Stomach (tissue), 9 donors: ENCODE measurements around the gene ELAC1. TPM values are rescaled to one million over a fixed set of nuclear protein-coding genes. Genes with fewer than 3 reads are reported as not detected.

Source experiments
- DNase-seq, 2 donors: peaks; one replicate each; pipeline versions ENCODE4 v3.0.0 to v3.0.0-alpha.2; 2013 to 2019
- H3K27ac ChIP-seq, 5 donors: fragments of 200-600 bp in 4 of 5; sonication (generic) in 4 of 5; one replicate each; pipeline ENCODE4 v1.5.1; 2013 to 2019; ENCODE audit warnings: mild to moderate bottlenecking in 1 of 5, moderate library complexity in 1 of 5
- H3K27me3 ChIP-seq, 3 donors: fragments of 200-600 bp; sonication (generic); one replicate each; pipeline ENCODE4 v1.5.1; 2017 to 2019; ENCODE audit warnings: mixed run types in 1 of 3
- H3K36me3 ChIP-seq, 4 donors: fragments of 200-600 bp; sonication (generic); 1 replicate in 3 of 4; 2 replicates in 1 of 4; pipeline ENCODE4 v1.5.1; 2016 to 2019
- H3K4me1 ChIP-seq, 4 donors: fragments of 200-600 bp; sonication (generic); one replicate each; pipeline ENCODE4 v1.5.1; 2016 to 2019
- H3K4me3 ChIP-seq, 4 donors: fragments of 200-600 bp; sonication (generic) in 3 of 4; one replicate each; pipeline ENCODE4 v1.5.1; 2016 to 2019; ENCODE audit warnings: mild to moderate bottlenecking in 1 of 4
- H3K9me3 ChIP-seq, 4 donors: fragments of 200-600 bp; sonication (generic); one replicate each; pipeline ENCODE4 v1.5.1; 2016 to 2019
- EP300 ChIP-seq: sonication (generic); formaldehyde crosslinking; IDR thresholded peaks from one replicate; pipeline ENCODE4 v1.6.1; 2017; ENCODE audit warnings: antibody characterized with exemption
- POLR2A ChIP-seq, 4 donors: fragments of 450-650 bp; IDR thresholded peaks; one replicate each; pipeline ENCODE4 v1.6.1; 2016; ENCODE audit warnings: antibody characterized with exemption in 4 of 4, control low read depth in 2 of 4, mild to moderate bottlenecking in 1 of 4, moderate library complexity in 1 of 4
- POLR2AphosphoS5 ChIP-seq, 3 donors: sonication (generic); formaldehyde crosslinking; IDR thresholded peaks; one replicate each; pipeline ENCODE4 v1.6.1; 2016; ENCODE audit warnings: antibody characterized with exemption in 3 of 3
- WGBS, 5 donors: extraction: QIAGEN DNeasy Blood & Tissue Kit in 3 of 5; methylation state at CpG; one replicate each; pipeline versions ENCODE4 v1.1.5 to v1.1.7; 2013 to 2018; 5-methylcytosine and 5-hydroxymethylcytosine counted together
- intact Hi-C: fragments of 100-400 bp; cut with DNase I; formaldehyde crosslinking; loops from one replicate; pipeline ENCODE4 v1.15.1; 2023; ENCODE audit warnings: low total_unique reads
- polyA plus RNA-seq, 3 donors: library from polyadenylated mRNA; stranded (reverse); fragments of 200-250 nt; gene quantifications; one replicate each; pipeline ENCODE4 v1.2.3, GENCODE V29; 2013
- total RNA-seq, 5 donors: library from RNA; depleted of rRNA; stranded (reverse); fragments of >200 nt; gene quantifications; one replicate each; pipeline versions ENCODE4 v1.1.0 to v1.2.3, GENCODE V29; 2014 to 2016
- TF ChIP-seq, protein P1 (sequence below), 7 experiments: fragments of 450-650 bp in 4 of 7; fragments of 200-600 bp in 3 of 7; sonication (generic) in 3 of 7; IDR thresholded peaks; one replicate each; pipeline ENCODE4 v1.5.1; 2016 to 2019; ENCODE audit warnings: antibody characterized with exemption in 7 of 7, control low read depth in 2 of 7, mild to moderate bottlenecking in 1 of 7
- donor health status: healthy with polysubstance abuse.
- donor health status: Bipolar disorder and iron deficiency.
- donor health status: healthy.

ELAC1 gene
- total and polyA plus RNA-seq, 8 donors = 0.87 to 22.8 (median 6.4) TPM

DNA sequence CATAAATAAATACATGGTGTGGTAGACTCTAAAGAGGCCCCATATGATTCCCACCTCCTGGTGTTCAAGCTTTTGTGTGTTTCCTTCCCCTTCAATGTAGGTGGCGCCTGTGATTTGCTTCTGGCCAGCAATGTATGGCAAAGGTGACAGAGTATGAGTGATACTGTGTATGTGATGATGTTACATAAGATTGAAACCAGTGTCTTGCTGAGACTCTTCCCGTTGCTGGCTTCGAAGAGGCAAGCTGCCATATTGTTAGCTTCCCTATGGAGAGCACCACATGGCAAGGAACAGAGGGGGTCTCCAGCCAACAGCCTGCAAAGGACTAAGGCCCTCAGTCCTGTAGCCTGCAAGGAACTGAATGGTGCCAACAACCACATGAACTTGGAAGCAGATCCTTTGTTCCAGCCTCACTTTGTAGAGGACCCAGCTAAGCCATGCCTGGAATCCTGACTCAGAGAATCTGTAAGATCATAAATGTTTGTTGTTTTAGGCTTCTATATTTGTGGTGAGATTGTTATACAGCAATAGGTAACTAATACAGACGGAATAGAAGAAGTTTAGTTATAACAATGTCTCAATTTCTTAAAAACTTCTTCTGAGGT lies 60.5 kb downstream of the ELAC1 start:
- peak in 1 of 2 donors; percentile 66 for DNase-seq
- 78 to 84% (median 81%) methylated on average over 4 of the region's 4 CpGs for WGBS, 5 donors
- peaks cover 0 to 14% (median 6%) of the 10 kb centered on the region in 4 donors for H3K36me3 ChIP-seq
- no peaks in the 10 kb centered on the region for H3K27me3 ChIP-seq
- peaks cover 21 to 57% (median 40%) of the 10 kb centered on the region in 4 donors for H3K4me1 ChIP-seq
- H3K27ac ChIP-seq = peak overlapping the region in 1 of 5 donors; percentile 99
- H3K9me3 ChIP-seq = no peaks in the 10 kb centered on the region
- no peak for TF ChIP-seq POLR2A (IDR thresholded peaks at IDR 0.05)
- no peak for TF ChIP-seq POLR2AphosphoS5 (IDR thresholded peaks at IDR 0.05)
- TF ChIP-seq, protein P1, sequence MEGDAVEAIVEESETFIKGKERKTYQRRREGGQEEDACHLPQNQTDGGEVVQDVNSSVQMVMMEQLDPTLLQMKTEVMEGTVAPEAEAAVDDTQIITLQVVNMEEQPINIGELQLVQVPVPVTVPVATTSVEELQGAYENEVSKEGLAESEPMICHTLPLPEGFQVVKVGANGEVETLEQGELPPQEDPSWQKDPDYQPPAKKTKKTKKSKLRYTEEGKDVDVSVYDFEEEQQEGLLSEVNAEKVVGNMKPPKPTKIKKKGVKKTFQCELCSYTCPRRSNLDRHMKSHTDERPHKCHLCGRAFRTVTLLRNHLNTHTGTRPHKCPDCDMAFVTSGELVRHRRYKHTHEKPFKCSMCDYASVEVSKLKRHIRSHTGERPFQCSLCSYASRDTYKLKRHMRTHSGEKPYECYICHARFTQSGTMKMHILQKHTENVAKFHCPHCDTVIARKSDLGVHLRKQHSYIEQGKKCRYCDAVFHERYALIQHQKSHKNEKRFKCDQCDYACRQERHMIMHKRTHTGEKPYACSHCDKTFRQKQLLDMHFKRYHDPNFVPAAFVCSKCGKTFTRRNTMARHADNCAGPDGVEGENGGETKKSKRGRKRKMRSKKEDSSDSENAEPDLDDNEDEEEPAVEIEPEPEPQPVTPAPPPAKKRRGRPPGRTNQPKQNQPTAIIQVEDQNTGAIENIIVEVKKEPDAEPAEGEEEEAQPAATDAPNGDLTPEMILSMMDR (IDR thresholded peaks at IDR 0.05) = no peak
- no peak for TF ChIP-seq EP300
- intact Hi-C loops = loop anchor here (10.0 kb wide), 2 partner anchors 64 to 214 kb away; partner anchors contain the start of gene ELAC1
- no peak overlapping the region for H3K4me3 ChIP-seq

DNA sequence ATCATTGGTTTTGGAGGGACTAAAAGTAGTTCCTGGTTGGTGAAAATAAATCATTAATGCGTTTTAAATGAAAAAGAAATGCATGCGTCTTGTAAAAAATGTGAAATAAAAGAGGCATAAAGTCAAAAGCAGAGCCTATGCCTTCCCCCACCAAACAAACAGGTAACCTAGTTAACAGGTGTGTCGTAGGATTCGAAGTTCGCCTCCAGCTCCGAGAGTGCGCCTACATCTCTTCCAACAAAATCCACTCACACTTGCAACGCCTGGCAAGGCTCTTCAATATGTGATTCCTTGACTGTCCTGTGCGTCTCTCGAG lies 61.5 kb downstream of the ELAC1 start:
- peak overlapping the region; percentile 63 to 89 (median 77) for H3K4me3 ChIP-seq

DNA sequence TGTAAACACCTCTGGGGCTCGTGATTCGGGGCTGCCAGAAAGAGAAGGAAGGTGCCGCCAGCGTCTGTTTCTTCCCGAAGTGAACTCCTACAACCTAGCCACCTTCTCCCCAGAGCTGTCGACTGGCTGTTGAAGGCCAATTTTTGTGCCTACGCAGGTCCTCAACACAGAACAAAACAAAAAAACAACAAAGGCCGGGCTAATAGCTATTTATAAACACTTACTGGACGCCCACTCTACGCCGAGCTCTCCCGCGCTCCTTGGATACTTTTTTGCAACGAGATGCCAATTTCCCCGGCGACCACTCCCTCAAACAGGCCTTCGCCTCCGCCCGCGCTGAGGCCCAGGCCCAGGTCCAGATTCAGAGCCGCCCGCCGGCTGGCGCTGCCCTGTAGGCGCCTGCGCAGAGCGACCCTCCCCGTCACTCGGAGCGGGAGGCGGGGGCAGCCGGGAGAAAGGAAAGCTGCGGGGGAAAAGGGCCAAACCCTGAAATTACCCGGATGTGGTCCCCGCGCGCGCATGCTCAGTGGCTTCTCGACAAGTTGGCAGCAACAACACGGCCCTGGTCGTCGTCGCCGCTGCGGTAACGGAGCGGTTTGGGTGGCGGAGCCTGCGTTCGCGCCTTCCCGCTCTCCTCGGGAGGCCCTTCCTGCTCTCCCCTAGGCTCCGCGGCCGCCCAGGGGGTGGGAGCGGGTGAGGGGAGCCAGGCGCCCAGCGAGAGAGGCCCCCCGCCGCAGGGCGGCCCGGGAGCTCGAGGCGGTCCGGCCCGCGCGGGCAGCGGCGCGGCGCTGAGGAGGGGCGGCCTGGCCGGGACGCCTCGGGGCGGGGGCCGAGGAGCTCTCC lies 62.1 kb downstream of the ELAC1 start, which contains the start of gene SMAD4:
TSS of gene SMAD4 (plus strand) at position 520 of the 843 bp plus-strand sequence. CDS start 16,834 bp downstream, outside the sequence.
- H3K27me3 ChIP-seq = no peaks in the 10 kb centered on the region
- 0% methylated on average over 33 to 79 of the region's 79 CpGs for WGBS, 5 donors
- peak; percentile 97 to 99 for DNase-seq
- H3K27ac ChIP-seq = peak within 1 kb of the TSS; percentile 92 to 100 (median 99)
- peaks cover 33 to 73% (median 54%) of the 10 kb centered on the region in 4 donors for H3K4me1 ChIP-seq
- TF ChIP-seq POLR2A (IDR thresholded peaks at IDR 0.05) = peak in 2 of 4 donors; percentile 68 to 82
- no peak for TF ChIP-seq EP300
- peak; percentile 88 to 96 (median 96) for TF ChIP-seq POLR2AphosphoS5 (IDR thresholded peaks at IDR 0.05)
- TF ChIP-seq, protein P1 (IDR thresholded peaks at IDR 0.05) = no peak
- no peaks in the 10 kb centered on the region for H3K9me3 ChIP-seq
- intact Hi-C loops = loop anchor here (10.0 kb wide), 2 partner anchors 65 to 215 kb away; partner anchors contain the start of gene ELAC1
- peaks cover 0 to 15% (median 5%) of the 10 kb centered on the region in 4 donors for H3K36me3 ChIP-seq
- H3K4me3 ChIP-seq = peak within 1 kb of the TSS; percentile 63 to 89 (median 77)

More for the DNA sequence above, 61.5 kb downstream of the ELAC1 start:
- DNase-seq = no peak
- Histone ChIP-seq H3K36me3 (peaks cover 0 to 13% (median 7%) of the 10 kb centered on the region in 4 donors), H3K9me3 (no peaks in the 10 kb centered on the region), H3K27me3 (no peaks in the 10 kb centered on the region), H3K4me1 (peaks cover 28 to 67% (median 48%) of the 10 kb centered on the region in 4 donors), H3K27ac (peak overlapping the region; percentile 92 to 100 (median 99))
- WGBS, 5 donors = 5 to 17% (median 8%) methylated on average over 10 of the region's 10 CpGs
- TF ChIP-seq POLR2AphosphoS5 (IDR thresholded peaks at IDR 0.05) (peak in 1 of 3 donors; percentile 14), POLR2A (IDR thresholded peaks at IDR 0.05) (no peak)
- intact Hi-C loops = loop anchor here (10.0 kb wide), 2 partner anchors 65 to 215 kb away; partner anchors contain the start of gene ELAC1

DNA sequence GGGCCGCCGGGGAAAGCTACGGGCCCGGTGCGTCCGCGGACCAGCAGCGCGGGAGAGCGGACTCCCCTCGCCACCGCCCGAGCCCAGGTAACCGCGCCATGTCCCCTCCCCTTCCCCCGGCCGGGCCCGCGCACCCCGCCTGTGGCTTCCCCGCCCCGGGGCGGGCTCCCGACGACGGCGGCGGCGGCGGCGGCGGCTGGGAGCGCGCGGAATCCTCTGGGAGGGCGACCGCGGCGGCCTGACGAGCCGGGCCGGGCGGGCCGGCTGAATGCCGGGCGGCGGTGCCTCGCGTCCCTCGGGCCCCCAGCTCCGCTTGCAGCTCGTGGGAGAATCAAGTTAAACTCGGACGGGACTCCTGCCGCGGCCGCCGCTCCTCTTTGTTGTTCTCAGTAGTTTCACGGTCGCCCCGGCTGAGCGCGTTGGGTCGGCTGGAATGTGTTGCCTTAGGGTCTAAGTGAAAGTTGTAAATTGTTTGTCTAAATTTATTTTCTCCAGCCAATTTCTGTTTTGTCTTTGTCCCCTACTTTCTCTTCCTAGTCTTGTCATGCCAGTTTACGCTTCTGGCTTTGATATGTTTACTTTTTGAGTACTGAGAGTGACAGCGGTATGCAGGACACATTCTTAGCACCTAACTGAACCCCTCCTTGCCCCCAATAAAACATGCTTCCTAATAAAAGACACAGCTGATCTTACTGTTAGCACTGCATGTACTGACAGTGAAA lies 62.9 kb downstream of the ELAC1 start:
- Histone ChIP-seq H3K4me1 (peaks cover 40 to 81% (median 62%) of the 10 kb centered on the region in 4 donors), H3K4me3 (peak overlapping the region; percentile 63 to 89 (median 77)), H3K36me3 (peaks cover 0 to 12% (median 4%) of the 10 kb centered on the region in 4 donors), H3K9me3 (no peaks in the 10 kb centered on the region), H3K27ac (peak overlapping the region; percentile 92 to 100 (median 99)), H3K27me3 (no peaks in the 10 kb centered on the region)
- peak; percentile 76 to 92 for DNase-seq
- intact Hi-C loops = no loop called here
- WGBS, 5 donors = 0 to 1% (median 1%) methylated on average over 26 to 64 of the region's 66 CpGs
- TF ChIP-seq, protein P1 (IDR thresholded peaks at IDR 0.05) = no peak
- TF ChIP-seq EP300 (no peak), POLR2A (IDR thresholded peaks at IDR 0.05) (no peak), POLR2AphosphoS5 (IDR thresholded peaks at IDR 0.05) (no peak)
